ENCODE data around the gene TMOD3.

The TMOD3 gene

GRCh38 chr15:51907136-51907862 lies 77.8 kb downstream of the TMOD3 start:
- no peak for DNase-seq (ENCODE audit: low read depth)

GRCh38 chr15:51908316-51908715 lies 78.9 kb downstream of the TMOD3 start:
- no peak for DNase-seq (ENCODE audit: low read depth)

- no peak for DNase-seq (ENCODE audit: low read depth)
Observed at GRCh38 chr15:51909584-51909983, 80.1 kb downstream of the TMOD3 start.

GRCh38 chr15:51912528-51912927 lies 83.1 kb downstream of the TMOD3 start:
- DNase-seq (ENCODE audit: low read depth) = no peak

- DNase-seq (ENCODE audit: low read depth) = no peak
Observed at GRCh38 chr15:51917493-51917892, 88.0 kb downstream of the TMOD3 start.

- no peak for DNase-seq (ENCODE audit: low read depth)
Observed at GRCh38 chr15:51924156-51925068, 95.0 kb downstream of the TMOD3 start.

- DNase-seq (ENCODE audit: low read depth) = no peak
Observed at GRCh38 chr15:51926809-51927208, 97.4 kb downstream of the TMOD3 start.

GRCh38 chr15:51931016-51931415 lies 101.6 kb downstream of the TMOD3 start:
- no peak for DNase-seq (ENCODE audit: low read depth)

GRCh38 chr15:51931638-51932037 lies 102.2 kb downstream of the TMOD3 start:
- no peak for DNase-seq (ENCODE audit: low read depth)

GRCh38 chr15:51932161-51932560 lies 102.7 kb downstream of the TMOD3 start:
- no peak for DNase-seq (ENCODE audit: low read depth)

GRCh38 chr15:51935466-51936104 lies 106.1 kb downstream of the TMOD3 start:
- no peak for DNase-seq (ENCODE audit: low read depth)

- DNase-seq (ENCODE audit: low read depth) = no peak
Observed at GRCh38 chr15:51936105-51936478, 106.6 kb downstream of the TMOD3 start.

GRCh38 chr15:51938286-51938685 lies 108.8 kb downstream of the TMOD3 start:
- DNase-seq (ENCODE audit: low read depth) = no peak

- DNase-seq (ENCODE audit: low read depth) = no peak
Observed at GRCh38 chr15:51939216-51939615, 109.8 kb downstream of the TMOD3 start.

GRCh38 chr15:51947124-51947523 lies 117.7 kb downstream of the TMOD3 start:
- no peak for DNase-seq (ENCODE audit: low read depth)

- DNase-seq (ENCODE audit: low read depth) = no peak
Observed at GRCh38 chr15:51952805-51953204, 123.4 kb downstream of the TMOD3 start.

- DNase-seq (ENCODE audit: low read depth) = no peak
Observed at GRCh38 chr15:51955504-51955903, 126.1 kb downstream of the TMOD3 start.
